OCI-LY7 (cell line): Measurements from ENCODE around the gene TPRG1L. TPM values are rescaled to one million over a fixed set of nuclear protein-coding genes. Genes with fewer than 3 reads are reported as not detected.

Experiments
- BruUV-seq: library from RNA; stranded (reverse); fragments of 400-500 nt; replicated peaks from 2 replicates; lab custom pipeline; 2021; lab: Mats Ljungman, UMichigan
- CTCF ChIA-PET: fragments of 300-600 bp; sonication (Branson Sonifier 250); formaldehyde crosslinking; loops from one replicate; lab custom pipeline; 2022; ENCODE audit warnings: antibody characterized with exemption; ENCODE audit not compliant: unreplicated experiment; lab: Charles Lee
- POLR2A ChIA-PET: fragments of 300-600 bp; sonication (Branson Sonifier 250); formaldehyde crosslinking; loops from one replicate; lab custom pipeline; 2022; ENCODE audit warnings: antibody characterized with exemption; lab: Charles Lee
- DNase-seq: peaks from one replicate; pipeline ENCODE4 v3.0.0-alpha.2; 2015; ENCODE audit warnings: low spot score
- H2AFZ ChIP-seq: fragments of 200-600 bp; sonication (generic), shearing (Covaris generic); 2 replicates; pipeline ENCODE4 v1.6.1; 2014; ENCODE audit warnings: mild to moderate bottlenecking, antibody characterized with exemption, low read length, moderate library complexity
- H3K27ac ChIP-seq: fragments of 200-600 bp; sonication (generic); 2 replicates; pipeline ENCODE4 v1.5.1; 2014; ENCODE audit warnings: mixed run types, low read depth, mild to moderate bottlenecking, moderate library complexity, low read length, inconsistent platforms; ENCODE audit not compliant: poor library complexity, severe bottlenecking
- H3K36me3 ChIP-seq: fragments of 200-600 bp; sonication (generic); 2 replicates; pipeline ENCODE4 v1.6.1; 2014; ENCODE audit warnings: mild to moderate bottlenecking, antibody characterized with exemption, low read length, moderate library complexity, mixed read lengths; ENCODE audit not compliant: insufficient read depth
- H3K4me1 ChIP-seq: fragments of 200-600 bp; sonication (generic); 2 replicates; pipeline ENCODE4 v1.5.1; 2014; ENCODE audit warnings: mild to moderate bottlenecking, low read length; ENCODE audit not compliant: insufficient read depth, poor library complexity, severe bottlenecking
- H3K4me2 ChIP-seq: fragments of 200-600 bp; sonication (generic); 2 replicates; pipeline ENCODE4 v1.6.1; 2014; ENCODE audit warnings: mild to moderate bottlenecking, low read length
- H3K4me3 ChIP-seq: fragments of 200-600 bp; sonication (generic); 2 replicates; pipeline ENCODE4 v1.5.1; 2014; ENCODE audit warnings: mild to moderate bottlenecking, low read depth, low read length; ENCODE audit not compliant: poor library complexity, severe bottlenecking
- H3K79me2 ChIP-seq: fragments of 200-600 bp; sonication (generic); 2 replicates; pipeline ENCODE4 v1.6.1; 2016; ENCODE audit warnings: low read depth, mild to moderate bottlenecking, low read length, moderate library complexity, mixed read lengths; ENCODE audit not compliant: insufficient read depth
- H3K9me2 ChIP-seq: fragments of 200-600 bp; sonication (generic); 2 replicates; pipeline ENCODE4 v1.6.1; 2016; ENCODE audit warnings: mild to moderate bottlenecking, low read length, mixed read lengths; ENCODE audit not compliant: insufficient read depth
- H3K9me3 ChIP-seq: fragments of 200-600 bp; sonication (generic); 2 replicates; pipeline ENCODE4 v1.6.1; 2014; ENCODE audit warnings: mild to moderate bottlenecking, mixed run types, low read length, mixed read lengths
- H4K20me1 ChIP-seq: fragments of 200-600 bp; sonication (generic); 2 replicates; pipeline ENCODE4 v1.6.1; 2014; ENCODE audit warnings: mild to moderate bottlenecking, antibody characterized with exemption, low read length, moderate library complexity, mixed read lengths; ENCODE audit not compliant: insufficient read depth
- EZH2phosphoT487 ChIP-seq: fragments of 200-600 bp; sonication (generic); IDR thresholded peaks from 2 replicates; pipeline ENCODE4 v1.6.1; 2018; ENCODE audit warnings: low read depth, borderline replicate concordance, mild to moderate bottlenecking, mixed run types, antibody characterized with exemption, low read length, moderate library complexity, mixed read lengths
- intact Hi-C: fragments of 100-400 bp; cut with micrococcal nuclease; formaldehyde crosslinking; loops from one replicate; pipeline ENCODE4 v1.10.0; 2022; ENCODE audit not compliant: unreplicated experiment
- total RNA-seq, 2 experiments: library from RNA; depleted of rRNA in 1 of 2; stranded (reverse); fragments of >200 nt in 1 of 2; shearing (Covaris generic) in 1 of 2; gene quantifications; 2 replicates each; pipeline ENCODE4 v1.2.3, GENCODE V29; 2014 to 2022
- TF ChIP-seq, protein P1 (sequence below): fragments of 200-600 bp; sonication (generic); conservative IDR thresholded peaks from 2 replicates; pipeline ENCODE4 v1.5.1; 2014; ENCODE audit warnings: mild to moderate bottlenecking, antibody characterized with exemption, low read length, moderate library complexity, mixed read lengths

TPRG1L gene
- total RNA-seq, 2 experiments from 2014 or later: 3.1 to 6.8 TPM

DNA sequence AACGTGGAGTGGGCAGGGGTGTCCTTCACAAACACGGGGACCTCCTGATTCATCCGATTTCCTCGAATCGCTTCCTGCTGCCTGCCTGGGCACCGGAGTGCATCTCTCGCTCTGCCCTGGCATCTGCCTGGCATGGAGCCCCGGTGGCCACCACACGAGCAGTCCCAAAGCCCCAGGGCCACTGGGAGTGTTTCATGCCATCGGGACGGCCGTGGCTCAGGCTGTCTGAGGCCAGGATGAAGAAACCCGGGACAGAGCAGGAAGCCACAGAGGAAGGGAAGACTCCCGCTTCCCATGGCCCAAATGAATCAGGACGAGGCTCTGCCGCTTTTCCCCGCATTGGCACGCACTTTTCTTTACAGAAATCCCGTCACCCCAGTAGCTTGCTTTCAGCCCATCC lies 45.9 kb upstream of the TPRG1L start:
- no peak for TF ChIP-seq EZH2phosphoT487
- TF ChIP-seq, protein P1, sequence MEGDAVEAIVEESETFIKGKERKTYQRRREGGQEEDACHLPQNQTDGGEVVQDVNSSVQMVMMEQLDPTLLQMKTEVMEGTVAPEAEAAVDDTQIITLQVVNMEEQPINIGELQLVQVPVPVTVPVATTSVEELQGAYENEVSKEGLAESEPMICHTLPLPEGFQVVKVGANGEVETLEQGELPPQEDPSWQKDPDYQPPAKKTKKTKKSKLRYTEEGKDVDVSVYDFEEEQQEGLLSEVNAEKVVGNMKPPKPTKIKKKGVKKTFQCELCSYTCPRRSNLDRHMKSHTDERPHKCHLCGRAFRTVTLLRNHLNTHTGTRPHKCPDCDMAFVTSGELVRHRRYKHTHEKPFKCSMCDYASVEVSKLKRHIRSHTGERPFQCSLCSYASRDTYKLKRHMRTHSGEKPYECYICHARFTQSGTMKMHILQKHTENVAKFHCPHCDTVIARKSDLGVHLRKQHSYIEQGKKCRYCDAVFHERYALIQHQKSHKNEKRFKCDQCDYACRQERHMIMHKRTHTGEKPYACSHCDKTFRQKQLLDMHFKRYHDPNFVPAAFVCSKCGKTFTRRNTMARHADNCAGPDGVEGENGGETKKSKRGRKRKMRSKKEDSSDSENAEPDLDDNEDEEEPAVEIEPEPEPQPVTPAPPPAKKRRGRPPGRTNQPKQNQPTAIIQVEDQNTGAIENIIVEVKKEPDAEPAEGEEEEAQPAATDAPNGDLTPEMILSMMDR: no peak
- Histone ChIP-seq H3K4me2 (no peak overlapping the region), H4K20me1 (no peaks in the 10 kb centered on the region), H3K9me3 (0 out of 2 replicates have a peak, but pooled peaks cover under 1% of the 10 kb centered on the region), H3K4me3 (no peak overlapping the region), H3K79me2 (no peaks in the 10 kb centered on the region), H3K9me2 (no peaks in the 10 kb centered on the region), H3K27ac (no peak overlapping the region), H3K36me3 (no peaks in the 10 kb centered on the region), H3K4me1 (no peaks in the 10 kb centered on the region), H2AFZ (no peak overlapping the region)
- POLR2A ChIA-PET: no interaction called here
- no peak for DNase-seq
- CTCF ChIA-PET: no interaction called here
- BruUV-seq: no TSS peak
- intact Hi-C loops: no loop called here

DNA sequence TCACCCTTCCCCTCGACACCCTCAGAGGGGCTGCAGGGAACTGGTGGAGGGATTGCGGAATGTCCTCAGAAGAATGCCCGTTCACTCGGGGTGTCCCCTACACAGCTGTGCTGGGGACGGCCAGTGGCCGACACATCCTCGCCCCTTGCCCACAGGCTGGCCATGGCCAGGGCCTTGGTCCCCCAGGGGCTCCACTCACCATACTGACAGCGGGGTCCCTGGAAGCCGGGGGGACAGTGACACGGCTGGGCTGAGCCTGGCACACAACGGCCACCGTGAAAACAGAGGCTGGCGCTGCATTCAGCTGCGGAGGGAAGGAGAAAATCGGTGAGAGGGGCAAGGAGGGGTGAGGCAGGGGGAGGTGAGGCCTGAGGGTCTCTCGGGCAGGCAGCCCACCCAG lies 45.2 kb upstream of the TPRG1L start:
- Histone ChIP-seq H3K27ac (no peak overlapping the region), H3K4me3 (no peak overlapping the region), H3K79me2 (no peaks in the 10 kb centered on the region), H3K36me3 (no peaks in the 10 kb centered on the region), H2AFZ (no peak overlapping the region), H3K9me3 (0 out of 2 replicates have a peak, but pooled peaks cover 2% of the 10 kb centered on the region), H3K4me2 (no peak overlapping the region), H3K4me1 (no peaks in the 10 kb centered on the region), H4K20me1 (no peaks in the 10 kb centered on the region), H3K9me2 (no peaks in the 10 kb centered on the region)
- CTCF ChIA-PET: no interaction called here
- intact Hi-C loops: no loop called here
- no TSS peak for BruUV-seq
- TF ChIP-seq, protein P1: no peak
- TF ChIP-seq EZH2phosphoT487: no peak
- POLR2A ChIA-PET: no interaction called here
- DNase-seq: no peak

DNA sequence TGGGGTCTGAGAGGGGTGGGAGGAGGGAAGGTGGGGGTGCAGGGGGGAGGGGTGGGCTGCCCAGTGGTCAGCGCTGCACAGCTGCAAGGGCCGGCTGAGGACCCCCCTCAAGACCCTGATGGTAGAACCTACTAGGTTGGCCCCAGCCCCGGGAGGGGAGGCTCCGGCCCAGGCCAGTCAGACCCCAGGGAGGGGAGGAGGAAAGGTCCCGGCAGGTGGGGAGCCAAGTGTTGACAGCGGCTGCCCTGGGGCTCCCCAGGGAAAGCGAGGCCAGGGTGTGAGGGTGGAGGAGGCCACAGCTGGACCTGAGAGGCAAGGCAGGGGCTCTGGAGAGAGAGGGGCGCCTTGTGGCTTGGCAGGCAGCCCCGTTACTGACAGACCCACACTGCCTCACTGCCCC lies 44.6 kb upstream of the TPRG1L start:
- 0 out of 2 replicates have a peak, but pooled peaks cover 2% of the 10 kb centered on the region for H3K9me3 ChIP-seq
- TF ChIP-seq EZH2phosphoT487: no peak
- TF ChIP-seq, protein P1: no peak

More for the DNA sequence above, 44.6 kb upstream of the TPRG1L start:
- no peaks in the 10 kb centered on the region for H3K36me3 ChIP-seq
- no peak overlapping the region for H2AFZ ChIP-seq
- H3K79me2 ChIP-seq: no peaks in the 10 kb centered on the region
- H3K4me1 ChIP-seq: no peaks in the 10 kb centered on the region
- H3K4me2 ChIP-seq: no peak overlapping the region
- no TSS peak for BruUV-seq
- H4K20me1 ChIP-seq: no peaks in the 10 kb centered on the region
- no peak overlapping the region for H3K4me3 ChIP-seq
- no peak for DNase-seq
- POLR2A ChIA-PET: no interaction called here
- CTCF ChIA-PET: no interaction called here
- no peak overlapping the region for H3K27ac ChIP-seq
- intact Hi-C loops: no loop called here
- no peaks in the 10 kb centered on the region for H3K9me2 ChIP-seq
